Inflammatory macrophage treated with lipopolysaccharide for 1 hour (primary cell): Measurements from ENCODE around the gene ZNF536.
"Not testable (repeated sequence)": the region's sequence is repeated elsewhere in the genome, so short reads cannot be mapped to it uniquely, and the experiment has no call there.

Source experiments
- DNase-seq, 2 donors: peaks; one replicate each; pipeline ENCODE4 v3.0.0-alpha.2; 2020 to 2022

The ZNF536 gene

GRCh38 chr19:30342901-30343300, 29.3 kb upstream of the ZNF536 start:
- no peak for DNase-seq

- no peak for DNase-seq
These were observed 27.4 kb upstream of the ZNF536 start for GRCh38 chr19:30344446-30345425.

- no peak for DNase-seq
These were observed 26.5 kb upstream of the ZNF536 start for GRCh38 chr19:30345686-30346085.

- not testable (repeated sequence) for DNase-seq
These were observed 25.7 kb upstream of the ZNF536 start for GRCh38 chr19:30346468-30346867.

- DNase-seq, result no peak
These were observed 23.0 kb upstream of the ZNF536 start for GRCh38 chr19:30349131-30349730.

GRCh38 chr19:30350692-30351663, 21.2 kb upstream of the ZNF536 start:
- no peak for DNase-seq

- DNase-seq, result no peak
These were observed 20.4 kb upstream of the ZNF536 start for GRCh38 chr19:30351774-30352173.

GRCh38 chr19:30353394-30353945, 18.7 kb upstream of the ZNF536 start:
- DNase-seq, result no peak

GRCh38 chr19:30355586-30355985, 16.6 kb upstream of the ZNF536 start:
- no peak for DNase-seq

- DNase-seq, result no peak
These were observed 15.1 kb upstream of the ZNF536 start for GRCh38 chr19:30356951-30357579.

- no peak for DNase-seq
These were observed 14.6 kb upstream of the ZNF536 start for GRCh38 chr19:30357580-30357954.

- DNase-seq, result no peak
These were observed 13.9 kb upstream of the ZNF536 start for GRCh38 chr19:30358319-30358718.

- no peak for DNase-seq
These were observed 13.2 kb upstream of the ZNF536 start for GRCh38 chr19:30358821-30359580.

GRCh38 chr19:30359936-30360335, 12.2 kb upstream of the ZNF536 start:
- DNase-seq, result no peak

GRCh38 chr19:30360376-30361106, 11.6 kb upstream of the ZNF536 start:
- no peak for DNase-seq

GRCh38 chr19:30361107-30361447, 11.1 kb upstream of the ZNF536 start:
- DNase-seq, result no peak

GRCh38 chr19:30361721-30362120, 10.5 kb upstream of the ZNF536 start:
- DNase-seq, result no peak

- DNase-seq, result no peak
These were observed 9.9 kb upstream of the ZNF536 start for GRCh38 chr19:30362156-30362754.

GRCh38 chr19:30363073-30363472, 9.1 kb upstream of the ZNF536 start:
- no peak for DNase-seq
